GM10266 (cell line): Measurements from ENCODE around the gene PLEKHA1.

ENCODE experiments used
- DNase-seq: peaks from one replicate; pipeline ENCODE4 v3.0.0; 2012; ENCODE audit errors: extremely low spot score
- CTCF ChIP-seq: IDR thresholded peaks from 2 replicates; pipeline ENCODE4 v1.5.1; 2012; ENCODE audit warnings: mild to moderate bottlenecking, low read depth; ENCODE audit not compliant: control insufficient read depth, insufficient read depth; ENCODE audit errors: missing control alignments

PLEKHA1 gene

DNA sequence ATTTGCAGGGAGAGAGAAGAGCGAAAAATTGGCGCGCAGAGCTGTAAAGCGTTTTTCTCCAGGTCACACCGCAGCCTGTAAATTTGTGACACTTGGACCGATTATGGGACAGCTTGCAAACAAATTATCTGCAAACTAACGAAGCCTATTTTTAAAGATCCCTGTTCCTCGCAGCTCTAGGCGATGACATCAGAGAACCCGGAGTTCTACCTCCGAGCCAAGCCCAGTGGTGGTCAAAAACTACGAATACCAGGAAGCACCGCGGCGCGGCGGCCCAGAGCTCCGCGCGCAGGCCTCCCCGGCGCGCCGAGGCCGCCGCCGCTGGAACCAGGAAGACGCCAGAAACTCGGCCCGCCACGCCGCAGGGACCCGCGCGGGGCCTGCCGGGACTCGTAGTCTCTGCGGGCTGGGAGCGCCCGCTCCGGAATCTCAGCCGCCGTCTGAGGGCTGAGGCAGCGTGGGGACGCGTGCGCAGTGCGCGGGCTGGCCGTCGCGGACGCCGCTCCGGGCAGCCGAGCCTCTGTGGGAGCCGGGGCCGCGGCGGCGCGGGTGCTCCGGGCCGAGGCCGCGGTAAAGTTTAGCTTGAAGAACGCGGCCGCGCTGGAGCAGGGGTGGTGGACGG, at the start of gene PLEKHA1:
Gene PLEKHA1, plus strand, starts transcription at position 472 of the 622 bp plus-strand sequence. CDS start 18,493 bp downstream, outside the sequence.
- peak; percentile 95 for DNase-seq
- no peak for TF ChIP-seq CTCF

- TF ChIP-seq CTCF: no peak
- no peak for DNase-seq
Measured at GRCh38 chr10:122325235-122325634, 49.3 kb upstream of the PLEKHA1 start.

DNA sequence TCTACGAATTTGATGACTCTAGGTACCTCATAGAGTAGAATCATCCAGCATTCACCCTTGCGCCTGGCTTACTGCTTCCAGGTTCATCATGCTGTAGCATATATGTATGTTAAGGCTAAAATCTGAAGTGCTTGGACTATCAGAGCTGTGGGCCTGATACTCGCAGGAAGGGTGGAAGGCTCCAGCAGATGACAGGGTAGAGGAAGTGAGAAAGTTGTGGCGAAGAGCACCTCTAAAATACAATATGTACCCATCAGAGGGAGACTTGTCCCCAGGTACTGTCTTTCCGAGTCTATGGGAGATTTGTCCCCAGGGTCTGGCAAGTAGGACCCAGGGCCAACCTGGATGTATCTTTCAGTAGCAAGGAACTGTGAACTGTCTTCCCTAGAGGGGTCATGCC, 48.1 kb upstream of the PLEKHA1 start:
- no peak for TF ChIP-seq CTCF
- no peak for DNase-seq

DNA sequence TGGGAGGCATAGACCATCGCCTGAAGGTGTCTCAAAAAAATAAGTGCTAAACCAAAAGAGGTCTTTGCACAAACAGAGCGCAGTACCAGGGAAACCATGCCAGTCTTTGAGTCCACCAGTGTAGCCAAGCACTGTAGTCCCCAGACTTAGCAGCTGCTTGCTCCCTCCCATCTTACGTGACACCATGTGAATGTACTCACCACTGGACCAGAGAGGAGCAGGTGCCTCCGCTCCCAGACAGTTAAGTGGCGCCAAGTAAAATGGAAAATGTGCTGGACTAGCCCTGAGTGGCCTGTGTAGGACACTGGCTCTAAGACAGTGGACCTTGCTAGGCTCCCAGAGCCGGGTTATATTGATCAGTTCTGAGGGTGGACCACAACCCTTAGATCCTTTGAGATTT, 47.7 kb upstream of the PLEKHA1 start:
- TF ChIP-seq CTCF: no peak
- no peak for DNase-seq

DNA sequence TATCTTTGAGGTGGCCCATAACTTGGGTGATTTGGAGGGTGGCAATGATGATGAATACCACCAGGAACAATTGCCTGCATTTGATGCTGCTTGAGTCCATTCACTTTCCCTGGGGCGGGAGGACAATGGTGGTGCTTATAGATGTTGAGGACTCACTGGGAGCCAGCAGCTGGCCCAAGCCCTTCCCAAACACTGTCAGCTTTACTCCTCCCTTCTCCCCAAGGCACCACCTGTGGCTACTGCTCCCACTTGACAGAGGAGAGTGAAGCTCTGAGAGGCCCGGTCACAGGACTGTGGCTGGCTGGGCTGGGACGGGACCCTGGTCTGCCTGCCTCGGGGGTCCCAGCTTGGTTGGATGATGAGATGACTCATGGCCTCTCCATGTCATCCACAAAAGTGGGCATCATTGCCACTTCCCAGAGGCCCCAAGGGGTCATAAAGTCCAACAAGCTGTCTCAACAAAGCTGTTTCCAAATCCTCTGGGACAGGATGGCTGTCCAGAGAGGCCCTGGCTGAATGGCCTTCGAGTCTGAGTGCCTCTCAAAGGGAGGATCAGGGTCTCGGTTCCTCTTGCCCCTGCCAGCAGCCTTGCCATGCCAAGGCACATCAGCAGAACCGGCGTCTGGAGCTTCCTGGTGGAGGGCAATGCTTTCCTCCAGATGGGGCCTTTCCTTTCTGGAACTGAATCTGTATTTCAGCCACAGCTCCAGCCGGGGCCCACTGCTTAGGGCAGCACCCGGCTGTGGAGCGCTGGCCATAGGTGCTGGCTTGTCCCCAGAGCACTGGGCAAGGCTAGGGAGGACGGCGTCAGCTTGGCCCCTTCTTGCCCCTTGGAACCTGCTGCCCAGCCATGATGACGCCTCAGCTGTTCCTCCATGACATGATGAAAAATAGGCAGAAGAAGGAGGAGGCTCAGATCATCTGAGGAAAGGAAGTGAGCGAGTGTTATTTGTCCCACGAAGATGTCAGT, 47.0 kb upstream of the PLEKHA1 start:
- no peak for DNase-seq
- no peak for TF ChIP-seq CTCF

- TF ChIP-seq CTCF: no peak
- no peak for DNase-seq
Measured at GRCh38 chr10:122328676-122329075, 45.8 kb upstream of the PLEKHA1 start.

- no peak for TF ChIP-seq CTCF
- DNase-seq: no peak
Measured at GRCh38 chr10:122329416-122329815, 45.1 kb upstream of the PLEKHA1 start.
